Neural progenitor cell (in vitro differentiated cells): ENCODE measurements around the gene OR6C74. TPM values are rescaled to one million over a fixed set of nuclear protein-coding genes. Genes with fewer than 3 reads are reported as not detected.

Experiments
- DNase-seq: peaks from one replicate; pipeline ENCODE4 v3.0.0-alpha.2; 2016; ENCODE audit warnings: low spot score
- H2AFZ ChIP-seq: fragments of 200-600 bp; sonication (generic); replicated peaks from 2 replicates; pipeline ENCODE4 v1.6.1; 2016; ENCODE audit warnings: antibody characterized with exemption
- H3F3A ChIP-seq: fragments of 200-600 bp; sonication (generic); 2 replicates; pipeline ENCODE4 v1.6.1; 2016; ENCODE audit warnings: antibody characterized with exemption, low read depth
- H3K27ac ChIP-seq: fragments of 200-600 bp; sonication (generic); 2 replicates; pipeline ENCODE4 v1.5.1; 2016; ENCODE audit warnings: mild to moderate bottlenecking
- H3K27me3 ChIP-seq: fragments of 200-600 bp; sonication (generic); 2 replicates; pipeline ENCODE4 v1.6.1; 2016; ENCODE audit warnings: mild to moderate bottlenecking, moderate library complexity
- H3K36me3 ChIP-seq: fragments of 200-600 bp; sonication (generic); 2 replicates; pipeline ENCODE4 v1.5.1; 2016
- H3K4me1 ChIP-seq: fragments of 200-600 bp; sonication (generic); 2 replicates; pipeline ENCODE4 v1.6.1; 2016; ENCODE audit warnings: mixed run types
- H3K4me2 ChIP-seq: fragments of 200-600 bp; sonication (generic); 2 replicates; pipeline ENCODE4 v1.6.1; 2016
- H3K4me3 ChIP-seq: fragments of 200-600 bp; sonication (generic); 2 replicates; pipeline ENCODE4 v1.5.1; 2016
- H3K79me2 ChIP-seq: fragments of 200-600 bp; sonication (generic); 2 replicates; pipeline ENCODE4 v1.6.1; 2016; ENCODE audit warnings: low read depth
- H3K9ac ChIP-seq: fragments of 200-600 bp; sonication (generic); 2 replicates; pipeline ENCODE4 v1.6.1; 2016
- H3K9me3 ChIP-seq: fragments of 200-600 bp; sonication (generic); 2 replicates; pipeline ENCODE4 v1.5.1; 2016; ENCODE audit warnings: low read depth
- H4K20me1 ChIP-seq: fragments of 200-600 bp; sonication (generic); 2 replicates; pipeline ENCODE4 v1.6.1; 2016; ENCODE audit warnings: low read depth
- H3K27ac Mint-ChIP-seq: 3 replicates; pipeline ENCODE4 v1.8.0; 2021; ENCODE audit warnings: mixed read lengths
- H3K27me3 Mint-ChIP-seq: 2 replicates; pipeline ENCODE4 v1.8.0; 2022; ENCODE audit warnings: low read depth, mild to moderate bottlenecking, inconsistent platforms, moderate library complexity, mixed read lengths; ENCODE audit not compliant: insufficient read depth
- H3K36me3 Mint-ChIP-seq: 3 replicates; pipeline ENCODE4 v1.8.0; 2021; ENCODE audit warnings: mixed read lengths
- H3K4me1 Mint-ChIP-seq: 3 replicates; pipeline ENCODE4 v1.8.0; 2021; ENCODE audit warnings: mixed read lengths
- H3K4me3 Mint-ChIP-seq: 3 replicates; pipeline ENCODE4 v1.8.0; 2021; ENCODE audit warnings: mild to moderate bottlenecking, moderate library complexity, mixed read lengths
- H3K9me3 Mint-ChIP-seq: 3 replicates; pipeline ENCODE4 v1.8.0; 2020; ENCODE audit warnings: mixed read lengths
- EZH2 ChIP-seq: fragments of 200-600 bp; sonication (generic); IDR thresholded peaks from 2 replicates; pipeline ENCODE4 v1.6.1; 2017; ENCODE audit warnings: antibody characterized with exemption, mild to moderate bottlenecking, moderate library complexity
- EZH2phosphoT487 ChIP-seq: fragments of 200-600 bp; sonication (generic); IDR thresholded peaks from 2 replicates; pipeline ENCODE4 v1.6.1; 2017; ENCODE audit warnings: antibody characterized with exemption
- total RNA-seq: library from RNA; depleted of rRNA; stranded (reverse); fragments of >200 nt; gene quantifications from 2 replicates; pipeline ENCODE4 v1.2.3, GENCODE V29; 2015; ENCODE audit warnings: low replicate concordance
- TF ChIP-seq, protein P1 (sequence below): fragments of 200-600 bp; sonication (generic); IDR thresholded peaks from 2 replicates; pipeline ENCODE4 v1.5.1; 2017; ENCODE audit warnings: antibody characterized with exemption, mild to moderate bottlenecking

The OR6C74 gene
- not detected in 2 replicates for total RNA-seq

DNA sequence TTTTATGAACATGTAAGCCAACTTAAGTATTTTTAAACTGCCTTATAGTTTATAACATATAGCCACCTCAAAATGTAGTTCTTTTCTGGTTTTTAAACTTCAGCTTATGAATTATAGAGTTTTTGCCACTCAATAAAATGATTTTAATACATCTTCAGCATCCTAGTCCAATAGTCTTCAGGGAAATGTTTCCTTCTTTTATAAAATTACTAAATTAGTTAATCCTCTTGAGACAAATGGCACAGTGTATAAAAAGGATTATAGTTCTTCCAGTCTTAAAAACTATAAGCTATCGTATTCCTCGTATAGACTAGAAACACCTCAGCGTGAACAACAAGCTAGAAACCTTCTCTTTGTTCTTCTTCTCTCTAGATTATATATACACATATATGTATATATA is at the start of gene OR6C74:
Gene OR6C74, plus strand, starts transcription at position 301 of the 400 bp plus-strand sequence. CDS start 2,679 bp downstream, outside the sequence.
- H3K4me1 Mint-ChIP-seq, result peaks cover 6% of the 10 kb centered on the region
- H4K20me1 ChIP-seq, result no peaks in the 10 kb centered on the region
- no peaks in the 10 kb centered on the region for H3K27me3 ChIP-seq
- H3K9ac ChIP-seq, result no peak within 1 kb of the TSS
- no peak for DNase-seq
- no peak within 1 kb of the TSS for H3K27ac Mint-ChIP-seq
- no peaks in the 10 kb centered on the region for H3K36me3 Mint-ChIP-seq
- peaks cover 3% of the 10 kb centered on the region for H3K9me3 Mint-ChIP-seq
- no peaks in the 10 kb centered on the region for H3F3A ChIP-seq
- H3K27me3 Mint-ChIP-seq, result peaks cover 2% of the 10 kb centered on the region
- H3K4me1 ChIP-seq, result no peaks in the 10 kb centered on the region
- H3K79me2 ChIP-seq, result no peaks in the 10 kb centered on the region
- TF ChIP-seq EZH2 (no peak), EZH2phosphoT487 (no peak)
- TF ChIP-seq, protein P1, sequence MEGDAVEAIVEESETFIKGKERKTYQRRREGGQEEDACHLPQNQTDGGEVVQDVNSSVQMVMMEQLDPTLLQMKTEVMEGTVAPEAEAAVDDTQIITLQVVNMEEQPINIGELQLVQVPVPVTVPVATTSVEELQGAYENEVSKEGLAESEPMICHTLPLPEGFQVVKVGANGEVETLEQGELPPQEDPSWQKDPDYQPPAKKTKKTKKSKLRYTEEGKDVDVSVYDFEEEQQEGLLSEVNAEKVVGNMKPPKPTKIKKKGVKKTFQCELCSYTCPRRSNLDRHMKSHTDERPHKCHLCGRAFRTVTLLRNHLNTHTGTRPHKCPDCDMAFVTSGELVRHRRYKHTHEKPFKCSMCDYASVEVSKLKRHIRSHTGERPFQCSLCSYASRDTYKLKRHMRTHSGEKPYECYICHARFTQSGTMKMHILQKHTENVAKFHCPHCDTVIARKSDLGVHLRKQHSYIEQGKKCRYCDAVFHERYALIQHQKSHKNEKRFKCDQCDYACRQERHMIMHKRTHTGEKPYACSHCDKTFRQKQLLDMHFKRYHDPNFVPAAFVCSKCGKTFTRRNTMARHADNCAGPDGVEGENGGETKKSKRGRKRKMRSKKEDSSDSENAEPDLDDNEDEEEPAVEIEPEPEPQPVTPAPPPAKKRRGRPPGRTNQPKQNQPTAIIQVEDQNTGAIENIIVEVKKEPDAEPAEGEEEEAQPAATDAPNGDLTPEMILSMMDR, result no peak
- H3K36me3 ChIP-seq, result no peaks in the 10 kb centered on the region
- H2AFZ ChIP-seq, result no peak within 1 kb of the TSS
- no peak within 1 kb of the TSS for H3K4me3 Mint-ChIP-seq
- no peak within 1 kb of the TSS for H3K4me2 ChIP-seq
- H3K27ac ChIP-seq, result no peak within 1 kb of the TSS
- H3K4me3 ChIP-seq, result no peak within 1 kb of the TSS
- no peaks in the 10 kb centered on the region for H3K9me3 ChIP-seq

GRCh38 chr12:55220725-55221124 is 23.7 kb upstream of the OR6C74 start, which contains the start of gene OR10A7:
OR10A7 (plus strand) TSS chr12:55221025; CDS start chr12:55221025, 0 bp downstream.
- no peaks in the 10 kb centered on the region for H3K9me3 Mint-ChIP-seq
- H3K4me3 Mint-ChIP-seq, result no peak within 1 kb of the TSS
- no peaks in the 10 kb centered on the region for H3K27me3 Mint-ChIP-seq
- Histone ChIP-seq H3K36me3 (no peaks in the 10 kb centered on the region), H3F3A (no peaks in the 10 kb centered on the region), H4K20me1 (no peaks in the 10 kb centered on the region), H3K9ac (no peak within 1 kb of the TSS), H3K4me3 (no peak within 1 kb of the TSS), H3K4me1 (no peaks in the 10 kb centered on the region), H3K9me3 (no peaks in the 10 kb centered on the region), H3K27ac (no peak within 1 kb of the TSS), H2AFZ (no peak within 1 kb of the TSS), H3K27me3 (no peaks in the 10 kb centered on the region), H3K4me2 (no peak within 1 kb of the TSS), H3K79me2 (no peaks in the 10 kb centered on the region)
- H3K4me1 Mint-ChIP-seq, result no peaks in the 10 kb centered on the region
- no peaks in the 10 kb centered on the region for H3K36me3 Mint-ChIP-seq
- no peak within 1 kb of the TSS for H3K27ac Mint-ChIP-seq
- TF ChIP-seq, protein P1, result no peak
- TF ChIP-seq EZH2 (no peak), EZH2phosphoT487 (no peak)
- DNase-seq, result no peak

DNA sequence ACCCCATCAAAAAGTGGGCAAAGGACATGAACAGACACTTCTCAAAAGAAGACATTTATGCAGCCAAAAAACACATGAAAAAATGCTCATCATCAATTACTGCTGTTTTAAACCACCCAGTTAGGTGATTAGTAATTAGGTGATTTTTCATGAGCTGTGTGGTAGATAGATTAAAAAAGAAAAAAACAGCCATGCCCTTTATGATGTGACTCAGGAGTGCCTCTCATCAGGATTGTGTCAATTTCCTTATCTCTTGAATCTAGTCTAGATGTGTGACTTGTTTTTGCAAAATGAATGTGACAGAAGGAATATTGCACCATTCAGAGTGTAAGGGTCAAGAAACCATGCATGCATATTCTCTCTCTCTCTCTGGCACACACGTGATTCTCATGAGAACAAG is 17.9 kb upstream of the OR6C74 start:
- DNase-seq, result no peak
- H3K27me3 ChIP-seq, result peaks cover 6% of the 10 kb centered on the region

More for the DNA sequence above, 17.9 kb upstream of the OR6C74 start:
- Mint-ChIP-seq H3K4me3 (no peak overlapping the region), H3K9me3 (no peaks in the 10 kb centered on the region), H3K36me3 (no peaks in the 10 kb centered on the region), H3K27me3 (no peaks in the 10 kb centered on the region), H3K4me1 (no peaks in the 10 kb centered on the region), H3K27ac (no peak overlapping the region)
- no peaks in the 10 kb centered on the region for H4K20me1 ChIP-seq
- no peak overlapping the region for H3K4me3 ChIP-seq
- H3K36me3 ChIP-seq, result no peaks in the 10 kb centered on the region
- H3K27ac ChIP-seq, result no peak overlapping the region
- no peak overlapping the region for H2AFZ ChIP-seq
- H3K9ac ChIP-seq, result no peak overlapping the region
- TF ChIP-seq EZH2, result no peak
- no peak for TF ChIP-seq EZH2phosphoT487
- TF ChIP-seq, protein P1, result no peak
- no peak overlapping the region for H3K4me2 ChIP-seq
- no peaks in the 10 kb centered on the region for H3K4me1 ChIP-seq
- no peaks in the 10 kb centered on the region for H3K9me3 ChIP-seq
- H3F3A ChIP-seq, result no peaks in the 10 kb centered on the region
- no peaks in the 10 kb centered on the region for H3K79me2 ChIP-seq
